HepG2 (cell line): ENCODE results near the gene GDE1. TPM values are rescaled to one million over a fixed set of nuclear protein-coding genes. Genes with fewer than 3 reads are reported as not detected.

Source experiments
- FLYWCH1 ChIP-seq: sonication (generic); formaldehyde crosslinking; IDR thresholded peaks from 2 replicates; pipeline ENCODE4 v1.8.1; 2023; ENCODE audit warnings: mild to moderate bottlenecking, missing genetic modification reagents
- GATAD1 ChIP-seq: IDR thresholded peaks from 2 replicates; pipeline ENCODE4 v1.6.1; 2016; ENCODE audit warnings: missing genetic modification reagents, missing compliant biosample characterization
- NCOA5 ChIP-seq: sonication (generic); formaldehyde crosslinking; IDR thresholded peaks from 2 replicates; pipeline ENCODE4 v1.4.0; 2020; ENCODE audit warnings: missing genetic modification reagents
- NR3C1 ChIP-seq: sonication (generic); formaldehyde crosslinking; IDR thresholded peaks from 2 replicates; pipeline ENCODE4 v1.4.0; 2020; ENCODE audit warnings: missing genetic modification reagents
- SOX13 ChIP-seq, 3 experiments: fragments of 450-650 bp in 1 of 3; sonication (generic) in 1 of 3; formaldehyde crosslinking in 1 of 3; IDR thresholded peaks in 2 of 3; conservative IDR thresholded peaks in 1 of 3; 2 replicates each; pipeline versions ENCODE4 v1.5.0 to v1.6.1; 2016 to 2020; ENCODE audit warnings: antibody characterized with exemption in 1 of 3, mild to moderate bottlenecking in 1 of 3, missing compliant biosample characterization in 1 of 3, missing genetic modification reagents in 1 of 3, moderate library complexity in 1 of 3
- TARDBP ChIP-seq: sonication (generic); formaldehyde crosslinking; IDR thresholded peaks from 2 replicates; pipeline ENCODE4 v1.8.0; 2022; ENCODE audit warnings: mild to moderate bottlenecking, missing genetic modification reagents
- THAP11 ChIP-seq: IDR thresholded peaks from 2 replicates; pipeline ENCODE4 v1.6.1; 2016; ENCODE audit warnings: missing biosample characterization, missing genetic modification reagents
- ZBTB7B ChIP-seq: sonication (generic); formaldehyde crosslinking; IDR thresholded peaks from 2 replicates; pipeline ENCODE4 v1.4.0; 2020; ENCODE audit warnings: missing genetic modification reagents
- ZNF121 ChIP-seq: sonication (generic); formaldehyde crosslinking; IDR thresholded peaks from 2 replicates; pipeline ENCODE4 v1.5.0; 2020; ENCODE audit warnings: mild to moderate bottlenecking, missing genetic modification reagents
- ZNF609 ChIP-seq: sonication (generic); formaldehyde crosslinking; IDR thresholded peaks from 2 replicates; pipeline ENCODE4 v1.4.0; 2020; ENCODE audit warnings: mild to moderate bottlenecking, missing genetic modification reagents, borderline replicate concordance
- ZNF646 ChIP-seq: sonication (generic); formaldehyde crosslinking; IDR thresholded peaks from 2 replicates; pipeline ENCODE4 v1.9.0; 2021; ENCODE audit warnings: mild to moderate bottlenecking, missing genetic modification reagents
- ZNF709 ChIP-seq: sonication (generic); formaldehyde crosslinking; IDR thresholded peaks from 2 replicates; pipeline ENCODE4 v1.5.0; 2020; ENCODE audit warnings: mild to moderate bottlenecking, missing genetic modification reagents
- ZNF839 ChIP-seq: sonication (generic); formaldehyde crosslinking; IDR thresholded peaks from 2 replicates; pipeline ENCODE4 v1.4.0; 2020; ENCODE audit warnings: missing genetic modification reagents, mild to moderate bottlenecking, borderline replicate concordance
- ZSCAN12 ChIP-seq: sonication (generic); formaldehyde crosslinking; IDR thresholded peaks from 2 replicates; pipeline ENCODE4 v1.9.0; 2021; ENCODE audit warnings: mild to moderate bottlenecking, missing genetic modification reagents
- polyA plus RNA-seq, 8 experiments: library from polyadenylated mRNA; depleted of rRNA in 3 of 8; stranded (reverse) in 7 of 8; unstranded in 1 of 8; fragments of >200 nt; fragmentation: Illumina TruSeq in 4 of 8; extraction: Trizol in 4 of 8; gene quantifications; 2 replicates each; pipeline versions ENCODE4 v1.2.1 to v1.2.3, GENCODE V29; 2011 to 2016; ENCODE audit warnings: low read depth in 4 of 8, missing spikeins in 1 of 8, mixed read lengths in 1 of 8; ENCODE audit not compliant: insufficient read depth in 1 of 8
- total RNA-seq, 5 experiments: library from RNA; depleted of rRNA; stranded (reverse); fragments of >200 nt; fragmentation: Illumina TruSeq; extraction: Trizol; gene quantifications; 2 replicates each; pipeline ENCODE4 v1.2.3, GENCODE V29; 2016; ENCODE audit warnings: low read depth in 1 of 5
- TF ChIP-seq, protein P1 (sequence below): sonication (generic); formaldehyde crosslinking; IDR thresholded peaks from 2 replicates; pipeline ENCODE4 v1.8.0; 2022; ENCODE audit warnings: mild to moderate bottlenecking, missing genetic modification reagents, moderate library complexity

GDE1 gene
- total and polyA plus RNA-seq, 2 of the 13 experiments (the other 11 are each of a cell fraction or from before 2014, with no cell fraction given), result 35.9 to 59.0 TPM

- TF ChIP-seq SOX13 (IDR thresholded peaks at IDR 0.05) (no peak), SOX13 (CRISPR knock-in tag; conservative IDR thresholded peaks at IDR 0.05 in 1 of 2, IDR thresholded peaks at IDR 0.05 in 1 of 2) (no peak; a peak in 1 of 4 replicates), ZNF609 (CRISPR knock-in tag) (peak; percentile 33; the same call in 1 of the 2 replicates), ZNF121 (CRISPR knock-in tag) (peak; percentile 43; the same call in 1 of the 2 replicates), ZSCAN12 (CRISPR knock-in tag) (0 out of 2 replicates have a peak, but pooled peaks have one; percentile 11), TARDBP (CRISPR knock-in tag) (peak; percentile 68; the same call in 1 of the 2 replicates), ZNF709 (peak; percentile 74; the same call in 1 of the 2 replicates), NCOA5 (no peak), THAP11 (CRISPR knock-in tag) (peak; percentile 93), ZNF646 (CRISPR knock-in tag) (no peak), ZNF839 (CRISPR knock-in tag) (no peak), GATAD1 (peak; percentile 77), FLYWCH1 (CRISPR knock-in tag) (no peak), NR3C1 (CRISPR knock-in tag) (peak; percentile 78; the same call in 1 of the 2 replicates), ZBTB7B (CRISPR knock-in tag) (peak; percentile 85; the same call in 1 of the 2 replicates)
- TF ChIP-seq, protein P1, sequence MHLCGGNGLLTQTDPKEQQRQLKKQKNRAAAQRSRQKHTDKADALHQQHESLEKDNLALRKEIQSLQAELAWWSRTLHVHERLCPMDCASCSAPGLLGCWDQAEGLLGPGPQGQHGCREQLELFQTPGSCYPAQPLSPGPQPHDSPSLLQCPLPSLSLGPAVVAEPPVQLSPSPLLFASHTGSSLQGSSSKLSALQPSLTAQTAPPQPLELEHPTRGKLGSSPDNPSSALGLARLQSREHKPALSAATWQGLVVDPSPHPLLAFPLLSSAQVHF, result no peak
Measured at GRCh38 chr16:19521471-19522396, at the start of gene GDE1 (continued).
